RPMI7951 (cell line): ENCODE data around the gene APBB2. TPM values are rescaled to one million over a fixed set of nuclear protein-coding genes. Genes with fewer than 3 reads are reported as not detected.
A peak's percentile ranks its signal among the peaks of the same experiment; 100 is the strongest.

Source experiments
- DNase-seq: peaks from one replicate; pipeline ENCODE4 v3.0.0-alpha.2; 2012; ENCODE audit warnings: low read depth
- total RNA-seq: library from RNA; depleted of rRNA; stranded (reverse); fragments of >200 nt; shearing (Covaris generic); gene quantifications from 2 replicates; pipeline ENCODE4 v1.2.3, GENCODE V29; 2014

Gene APBB2
- total RNA-seq, 1 experiment from 2014 or later: 54.3 TPM

DNA sequence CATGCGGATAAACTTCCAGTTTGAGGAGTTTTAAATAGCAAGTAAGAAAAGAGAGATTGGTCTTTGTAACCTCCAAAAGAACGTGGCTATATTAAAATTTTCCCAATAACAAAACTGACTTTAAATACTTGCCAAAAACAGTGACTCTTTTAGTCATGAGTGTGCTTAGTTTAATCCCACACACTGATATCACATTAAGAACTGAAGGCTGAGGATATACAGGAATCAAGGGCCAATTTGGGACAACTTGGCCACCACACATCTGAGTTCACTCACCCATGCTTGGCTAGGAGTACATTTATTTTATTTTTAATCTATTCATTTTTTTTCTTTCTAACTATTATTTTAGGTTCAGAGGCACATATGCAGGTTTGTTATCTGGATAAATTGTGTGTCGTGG lies 110.2 kb downstream of the APBB2 start:
- DNase-seq: no peak

DNA sequence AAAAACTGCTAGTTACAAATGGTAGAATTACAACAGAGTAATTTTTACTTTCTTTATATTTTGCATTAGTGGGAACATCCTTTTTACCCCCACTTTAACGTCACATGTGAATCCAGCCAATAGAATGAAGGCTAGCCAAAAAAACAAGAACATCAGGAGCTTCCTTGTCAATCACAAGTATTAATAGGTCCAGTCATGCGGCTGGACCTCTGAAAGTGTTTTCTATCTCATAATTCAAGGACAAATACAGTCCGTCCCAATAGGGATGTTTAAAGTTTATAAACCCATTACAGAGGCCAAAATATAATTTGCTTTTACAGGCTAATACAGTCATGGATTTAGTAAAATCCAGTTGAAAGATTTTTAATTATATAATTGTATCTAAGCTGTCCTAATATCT lies 110.7 kb downstream of the APBB2 start:
- no peak for DNase-seq

DNA sequence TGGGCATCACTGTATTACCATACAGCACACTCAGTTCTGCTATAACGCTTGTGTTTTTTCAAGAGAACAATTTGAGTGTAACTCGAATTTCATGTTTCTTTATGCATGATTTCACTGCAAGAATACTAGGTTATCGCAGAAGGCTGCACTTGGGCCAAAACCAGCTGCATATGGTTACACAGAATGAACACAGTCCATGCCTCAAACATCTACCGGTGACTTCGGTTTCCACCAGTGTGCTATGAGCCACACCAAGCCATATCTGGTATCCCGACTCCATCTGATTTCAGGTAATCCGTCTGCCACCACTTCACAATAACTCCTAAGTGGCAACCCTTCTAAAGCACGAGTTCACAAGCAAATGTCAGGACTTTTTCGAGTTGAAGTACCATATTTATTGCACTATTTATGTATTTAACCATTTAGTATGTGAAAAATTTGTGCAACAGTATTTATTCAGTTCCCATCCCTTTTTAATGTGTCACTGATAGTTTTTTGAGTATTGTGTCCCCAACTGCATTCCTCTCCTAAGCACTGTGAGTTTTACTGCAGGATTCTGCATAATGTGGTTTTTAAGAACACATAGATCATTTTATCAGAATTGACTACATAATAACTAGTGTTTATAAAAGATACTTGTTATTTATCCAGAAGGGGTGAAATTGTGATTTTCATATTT lies 111.8 kb downstream of the APBB2 start:
- no peak for DNase-seq

DNA sequence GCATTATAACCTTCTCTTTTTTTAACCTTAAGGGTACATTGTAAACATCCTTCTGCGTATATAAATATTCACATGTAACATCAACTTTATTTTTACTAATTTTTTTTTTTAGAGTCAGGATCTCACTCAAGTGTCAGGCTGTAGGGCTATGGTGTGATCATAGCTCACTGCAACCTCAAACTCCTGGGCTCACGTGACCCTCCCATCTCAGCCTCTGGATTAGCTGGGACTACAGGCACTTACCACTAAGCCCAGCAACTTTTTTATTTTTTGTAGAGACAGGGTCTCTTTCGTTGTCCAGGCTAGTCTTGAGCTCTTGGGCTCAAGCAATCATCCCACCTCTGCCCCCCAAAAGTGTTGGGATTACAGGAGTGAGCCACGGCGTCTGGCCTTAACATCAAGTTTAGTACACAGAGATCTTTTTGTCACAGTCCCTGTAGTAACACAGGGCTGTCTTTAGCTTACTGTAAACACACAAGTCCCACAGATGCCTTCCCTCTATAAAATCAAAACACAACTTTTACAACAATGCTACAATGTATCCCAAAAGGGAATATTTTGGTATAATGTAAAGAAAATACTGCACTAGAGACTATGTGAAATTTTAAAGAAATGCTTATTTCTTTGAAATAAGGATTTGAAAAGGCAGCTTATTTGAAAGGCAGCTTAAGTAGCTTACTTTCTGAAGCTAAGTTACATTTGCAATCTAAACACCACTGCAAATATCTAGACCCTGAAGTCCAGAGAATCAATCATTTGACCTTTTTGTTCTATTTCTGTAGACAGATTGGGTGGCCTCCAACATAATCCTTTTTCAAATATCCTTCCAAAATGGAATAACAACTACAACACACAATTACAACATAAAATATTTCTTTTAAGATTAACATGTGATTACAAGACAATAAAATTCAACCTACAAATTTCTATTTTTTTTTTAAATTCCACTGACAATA lies 116.0 kb downstream of the APBB2 start:
- no peak for DNase-seq

DNA sequence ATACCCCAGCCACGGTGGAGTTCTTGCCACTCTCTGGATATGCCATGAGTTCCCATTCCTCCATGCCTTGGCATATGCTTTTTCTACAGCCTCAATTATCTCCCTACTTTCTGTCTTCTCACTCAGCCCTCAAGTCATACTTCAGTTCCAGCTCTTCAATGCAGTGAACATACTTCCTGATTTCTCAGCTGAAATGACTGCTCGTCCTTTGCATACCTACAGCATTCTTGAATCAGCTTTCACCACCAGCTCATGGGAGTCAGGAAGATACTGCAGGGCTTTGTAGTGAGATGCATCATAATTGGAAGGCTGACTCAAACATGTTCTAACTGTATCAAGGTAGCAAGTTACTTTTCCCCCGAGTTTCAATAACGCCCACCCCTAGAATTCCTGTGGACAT lies 118.4 kb downstream of the APBB2 start:
- DNase-seq: peak; percentile 39

DNA sequence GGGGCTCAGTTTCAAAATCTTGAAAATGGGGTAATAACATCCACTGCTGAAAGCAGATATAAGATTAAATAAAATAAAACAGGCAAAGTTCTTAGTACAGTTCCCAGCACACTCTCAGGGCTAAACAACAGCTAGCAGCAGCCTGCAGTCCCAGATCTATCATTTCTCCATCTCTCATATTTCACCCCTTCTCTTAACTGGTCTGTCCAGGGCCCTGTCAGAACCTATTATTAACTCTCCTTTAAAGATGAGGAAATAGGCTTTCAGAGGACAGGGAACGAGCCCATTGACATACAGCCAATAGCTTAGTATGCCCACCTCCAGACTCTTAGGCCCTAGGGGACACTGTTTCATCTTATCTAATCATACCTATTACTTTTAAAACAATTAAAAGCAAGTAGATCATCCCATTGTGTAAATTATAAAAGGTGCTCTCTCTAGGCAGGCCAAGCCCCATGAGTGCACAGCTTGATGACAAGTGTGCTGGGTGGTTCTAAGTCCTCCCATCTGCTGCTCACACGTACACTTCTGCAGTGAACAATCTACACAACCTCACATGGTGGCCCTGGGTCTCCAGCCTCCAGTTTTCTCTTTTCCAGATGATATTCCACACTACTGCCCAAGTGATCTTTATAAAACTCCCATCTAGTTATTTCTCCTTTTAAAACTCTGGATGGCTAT lies 119.0 kb downstream of the APBB2 start:
- no peak for DNase-seq

DNA sequence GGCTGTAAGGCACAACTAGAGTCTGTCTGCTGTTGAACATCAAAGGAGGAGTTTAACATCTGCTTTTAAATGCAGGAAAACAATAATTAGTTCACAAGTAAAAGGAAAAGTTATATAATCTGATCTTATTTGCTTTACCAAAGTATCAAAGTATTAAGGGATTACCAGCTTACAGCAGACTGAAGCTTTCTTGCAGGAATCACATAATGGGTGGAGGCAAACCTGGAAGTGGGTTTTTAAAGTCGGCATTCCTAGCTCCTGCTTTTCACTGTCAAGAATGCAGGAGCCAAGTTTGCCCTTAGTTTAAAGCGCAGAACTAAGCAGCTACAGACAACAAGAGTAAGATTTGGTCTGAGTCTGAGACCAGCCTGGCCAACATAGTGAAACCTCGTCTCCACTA lies 122.2 kb downstream of the APBB2 start:
- no peak for DNase-seq

DNA sequence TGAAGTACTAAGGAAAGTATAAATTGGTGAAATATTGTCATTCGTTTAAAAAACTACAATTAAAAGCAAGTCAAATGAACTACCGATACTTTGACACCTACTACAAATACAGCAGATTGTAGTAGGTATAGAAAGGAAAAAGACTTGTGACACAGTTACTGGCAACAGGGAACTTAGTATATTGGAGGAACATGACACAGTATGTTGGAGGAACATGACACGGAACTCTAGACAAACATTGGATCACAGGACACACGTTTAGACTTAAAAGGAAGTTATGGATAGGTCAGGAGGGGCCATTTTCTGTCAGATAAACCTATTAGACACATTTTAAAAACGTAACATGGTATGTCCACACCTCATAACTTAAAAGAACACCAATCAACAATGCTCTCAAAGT lies 132.5 kb downstream of the APBB2 start:
- DNase-seq: no peak

DNA sequence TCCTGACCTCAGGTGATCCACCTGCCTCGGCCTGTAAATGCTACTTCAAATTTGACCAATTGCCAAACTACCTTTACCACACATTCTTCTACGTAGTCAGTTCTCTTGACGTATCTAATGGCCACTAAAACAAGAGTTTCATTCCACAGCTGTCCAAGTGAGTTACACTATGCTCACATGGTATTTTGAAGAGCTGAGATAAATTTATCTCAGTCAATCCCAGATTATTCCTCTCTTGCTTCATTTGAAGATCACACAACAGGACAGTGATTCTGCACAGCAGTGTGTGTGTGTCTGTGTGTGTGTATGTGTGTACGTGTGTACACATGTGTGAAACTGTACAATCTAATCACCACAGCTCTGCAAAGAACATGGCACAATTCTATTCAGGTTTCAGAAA lies 133.4 kb downstream of the APBB2 start:
- no peak for DNase-seq

DNA sequence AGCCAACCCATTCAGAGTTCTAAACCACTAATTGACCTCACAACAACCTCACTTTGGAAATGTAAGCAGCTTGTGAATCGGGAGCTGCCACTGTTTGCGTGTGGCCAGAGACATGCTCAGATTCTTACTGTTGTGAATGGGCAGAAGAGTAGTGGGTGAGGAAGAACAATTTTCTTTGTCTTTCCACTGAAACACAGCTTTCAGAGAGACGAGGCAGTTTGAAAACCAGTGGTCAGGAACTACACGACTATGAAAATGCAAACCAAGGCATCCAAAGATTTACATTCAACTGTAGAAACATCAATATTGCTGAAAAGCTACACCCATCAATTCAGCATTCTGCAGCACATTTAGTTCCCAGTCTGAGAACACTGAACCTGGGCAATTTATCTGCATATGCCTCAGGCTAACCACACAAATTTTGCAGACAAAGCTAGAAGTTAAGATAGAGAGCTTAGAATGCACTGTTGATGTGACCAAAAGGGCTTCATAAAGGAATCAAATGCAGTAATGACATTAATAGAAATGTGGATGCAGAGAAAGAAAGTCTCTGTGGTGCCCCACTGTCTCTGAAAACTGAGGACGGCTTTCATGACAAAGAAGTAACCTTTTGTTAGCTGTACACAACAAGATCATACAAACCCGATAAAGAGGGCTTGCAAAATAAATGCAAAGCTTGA lies 134.3 kb downstream of the APBB2 start:
- DNase-seq: peak; percentile 14

DNA sequence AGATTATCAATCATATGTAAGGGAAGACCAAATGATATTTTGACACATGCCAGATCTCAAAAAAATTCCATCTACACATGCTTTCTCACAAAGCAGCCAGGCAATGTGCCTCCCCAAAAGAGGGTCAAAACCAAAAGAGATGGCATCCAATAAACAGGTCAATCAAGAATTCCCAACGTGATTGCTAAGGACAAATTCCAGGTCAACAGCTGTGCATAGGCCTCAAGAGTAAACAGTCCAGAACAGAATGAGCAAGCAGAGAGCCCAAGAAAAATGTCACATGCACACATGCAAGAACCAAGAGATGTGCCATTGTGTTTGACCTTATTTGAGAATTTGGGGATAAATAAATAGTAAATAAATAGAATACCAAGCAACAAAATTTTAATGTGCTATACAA lies 136.7 kb downstream of the APBB2 start:
- DNase-seq: no peak

DNA sequence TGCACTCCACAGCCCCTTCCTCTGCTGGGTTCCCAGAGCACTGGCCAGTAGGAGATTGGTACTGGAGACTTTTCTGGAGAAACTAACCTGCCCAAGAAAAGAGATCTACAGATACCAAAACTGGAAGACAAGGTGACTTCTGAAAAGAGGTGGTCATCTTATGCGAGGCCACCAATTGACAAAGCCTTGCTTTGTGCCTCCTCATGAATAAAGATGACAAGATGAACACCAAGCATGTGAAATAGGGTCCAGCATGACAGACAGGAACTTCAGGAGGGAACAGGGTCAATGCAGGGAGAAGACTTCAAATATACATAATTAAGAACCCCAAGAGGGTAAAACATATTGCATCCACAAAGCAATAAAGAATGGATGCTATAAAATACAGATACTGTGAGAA lies 137.9 kb downstream of the APBB2 start:
- DNase-seq: no peak

DNA sequence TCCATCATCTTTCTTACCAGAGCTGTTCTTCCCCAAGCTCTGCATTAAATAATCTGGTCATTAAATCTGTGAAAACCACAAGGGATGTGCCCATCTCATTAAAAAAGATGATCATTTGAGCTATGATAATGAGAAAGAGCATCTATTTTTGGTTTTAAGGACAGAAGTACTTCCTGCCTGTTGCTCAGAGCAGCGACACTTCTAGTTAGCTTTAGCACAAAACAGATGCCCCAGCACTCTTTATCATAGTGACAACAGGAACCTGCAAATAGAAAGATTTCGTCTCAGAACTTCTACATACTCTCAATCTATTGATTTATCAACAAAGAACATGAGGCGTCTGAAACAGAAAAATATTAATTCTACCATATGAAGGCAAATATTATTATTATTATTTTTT lies 140.1 kb downstream of the APBB2 start:
- DNase-seq: no peak

DNA sequence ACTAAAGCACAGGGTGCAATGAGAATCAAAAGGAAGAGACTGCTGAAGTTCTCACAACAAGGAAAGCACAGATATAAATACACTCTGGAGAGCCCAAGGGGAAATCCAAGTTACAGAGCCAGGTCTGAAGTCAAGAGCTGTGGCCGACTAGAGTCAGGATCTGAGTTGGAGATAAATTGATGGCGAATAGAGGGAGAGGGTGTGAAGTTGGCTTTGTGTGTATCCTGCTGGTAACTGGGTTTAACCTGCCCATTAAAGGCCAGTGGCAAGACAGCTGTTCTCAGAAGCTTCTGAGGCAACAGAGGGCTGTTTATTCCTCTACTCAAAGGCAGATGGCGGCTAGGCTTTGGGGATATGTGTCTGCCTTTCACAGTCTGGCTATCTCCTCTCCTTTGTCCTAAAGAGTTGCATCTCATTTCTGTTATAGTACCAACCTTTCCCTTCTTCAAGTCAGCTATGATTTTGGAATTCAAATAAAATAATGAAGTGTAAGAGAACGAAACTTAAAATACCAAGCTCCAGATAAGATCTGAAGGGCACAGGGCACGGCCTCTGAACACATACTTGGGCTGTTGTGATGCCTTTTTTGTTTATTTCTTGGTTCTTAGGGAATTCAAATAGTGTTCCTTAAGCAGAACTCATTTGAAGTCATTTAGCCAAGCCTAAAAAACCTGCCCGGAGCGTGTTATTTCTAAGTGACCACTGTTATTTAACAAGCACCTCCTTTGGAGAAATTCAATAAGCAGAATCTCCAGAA lies 142.1 kb downstream of the APBB2 start:
- DNase-seq: peak; percentile 35

DNA sequence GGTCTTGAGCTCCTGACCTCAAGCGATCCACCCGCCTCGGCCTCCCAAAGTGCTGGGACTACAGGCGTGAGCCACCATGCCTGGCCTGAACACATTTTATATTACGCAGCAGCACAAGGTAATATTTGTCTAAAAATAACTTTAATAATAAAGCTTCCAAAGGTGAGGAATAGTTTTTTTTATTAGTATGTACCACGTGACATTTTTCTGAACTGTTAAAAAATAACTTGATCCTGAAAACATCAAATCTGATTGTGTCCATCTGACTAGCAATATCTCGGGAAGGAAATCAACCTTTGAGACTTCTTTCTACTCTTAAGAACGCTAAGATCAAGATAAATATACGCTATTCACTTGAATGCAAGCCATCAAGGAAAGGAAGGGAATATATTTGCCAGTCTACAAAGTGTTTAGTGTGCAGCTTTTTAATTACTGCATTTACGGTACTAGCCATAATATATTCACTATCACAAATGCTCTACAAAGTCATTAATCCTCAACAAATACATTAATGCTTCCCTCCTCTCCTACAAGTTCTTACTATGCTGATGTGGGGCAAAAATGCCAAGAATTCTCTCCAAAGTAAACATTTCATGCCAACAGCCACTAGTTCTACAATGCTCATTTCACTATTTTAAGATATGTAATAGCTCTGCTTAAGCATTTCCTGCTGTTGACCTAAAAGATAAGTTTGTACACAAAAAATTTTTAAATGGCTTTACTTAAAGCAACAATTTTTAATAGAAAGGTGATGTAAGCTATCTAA lies 143.6 kb downstream of the APBB2 start:
- no peak for DNase-seq

DNA sequence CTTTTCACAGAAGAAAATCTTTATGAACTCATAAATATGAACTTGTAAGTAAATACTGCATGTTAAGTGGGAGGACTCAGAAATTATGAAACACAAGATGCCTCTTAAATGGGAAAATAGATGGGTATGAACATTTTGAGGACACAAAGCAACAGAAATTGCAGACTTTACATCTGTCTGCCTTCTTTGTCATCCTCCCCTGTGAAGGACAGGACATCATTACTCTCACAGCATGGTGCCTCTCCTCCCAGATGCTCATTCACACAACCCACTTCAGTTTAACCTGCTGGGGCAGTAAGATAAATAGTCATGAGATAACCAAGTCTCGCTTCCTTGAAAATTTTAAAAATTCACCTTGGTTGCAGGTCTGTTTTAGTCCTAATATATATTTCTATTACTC lies 144.5 kb downstream of the APBB2 start:
- no peak for DNase-seq

DNA sequence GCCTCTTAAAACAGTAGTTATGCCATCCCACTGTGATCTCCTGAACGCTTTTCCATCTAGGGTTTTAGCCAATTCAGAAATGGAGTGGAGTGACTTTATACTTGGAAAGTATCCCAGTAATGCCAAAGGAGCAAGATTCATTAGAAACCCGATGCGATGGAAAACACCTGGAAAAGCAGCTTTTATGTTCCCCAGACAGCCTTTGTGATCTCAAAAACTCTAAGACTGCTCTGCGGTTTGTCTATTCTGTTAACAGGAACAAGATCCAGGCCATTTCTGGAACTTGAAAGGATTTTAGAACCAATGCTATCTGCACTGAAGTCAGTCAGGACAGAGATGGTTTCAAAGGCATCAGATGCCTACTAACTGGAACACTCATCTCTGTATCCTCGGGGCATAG lies 145.1 kb downstream of the APBB2 start:
- peak; percentile 75 for DNase-seq

DNA sequence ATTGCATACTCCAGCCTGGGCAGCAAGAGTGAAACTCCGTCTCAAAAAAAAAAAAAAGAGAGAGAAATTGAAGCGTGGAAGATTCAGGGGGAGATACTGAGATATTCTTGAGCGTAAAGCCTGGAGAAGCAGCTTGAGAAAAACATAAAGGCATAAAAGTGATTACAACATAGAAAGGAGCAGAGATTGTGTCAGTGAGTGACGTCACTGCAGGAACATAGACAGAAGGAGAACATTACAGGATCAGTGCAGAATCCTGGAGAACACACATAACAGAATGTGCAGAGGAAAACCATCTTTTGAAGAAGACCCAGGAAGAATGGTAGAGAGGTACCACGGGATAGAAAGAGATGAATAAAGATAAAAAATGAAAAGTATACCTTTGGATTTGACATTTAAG lies 147.0 kb downstream of the APBB2 start:
- DNase-seq: no peak

DNA sequence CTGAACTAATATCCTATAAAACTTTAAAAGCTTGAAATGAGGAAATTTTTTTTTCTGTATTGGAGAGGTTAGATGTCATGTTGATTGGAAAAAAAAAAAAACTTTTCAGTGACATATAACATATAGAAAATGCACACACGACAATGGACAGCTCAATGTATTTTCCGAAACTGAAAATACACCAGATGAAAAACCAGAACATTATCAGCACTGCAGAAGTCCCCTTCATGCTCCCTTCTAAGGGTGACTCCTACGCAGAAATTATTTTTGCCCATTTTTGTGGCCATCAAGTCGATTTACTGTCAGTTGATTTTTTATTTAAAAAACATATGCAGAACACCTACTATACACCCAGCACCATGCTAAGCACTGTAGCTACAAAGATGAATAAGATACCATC lies 148.3 kb downstream of the APBB2 start:
- DNase-seq: no peak

DNA sequence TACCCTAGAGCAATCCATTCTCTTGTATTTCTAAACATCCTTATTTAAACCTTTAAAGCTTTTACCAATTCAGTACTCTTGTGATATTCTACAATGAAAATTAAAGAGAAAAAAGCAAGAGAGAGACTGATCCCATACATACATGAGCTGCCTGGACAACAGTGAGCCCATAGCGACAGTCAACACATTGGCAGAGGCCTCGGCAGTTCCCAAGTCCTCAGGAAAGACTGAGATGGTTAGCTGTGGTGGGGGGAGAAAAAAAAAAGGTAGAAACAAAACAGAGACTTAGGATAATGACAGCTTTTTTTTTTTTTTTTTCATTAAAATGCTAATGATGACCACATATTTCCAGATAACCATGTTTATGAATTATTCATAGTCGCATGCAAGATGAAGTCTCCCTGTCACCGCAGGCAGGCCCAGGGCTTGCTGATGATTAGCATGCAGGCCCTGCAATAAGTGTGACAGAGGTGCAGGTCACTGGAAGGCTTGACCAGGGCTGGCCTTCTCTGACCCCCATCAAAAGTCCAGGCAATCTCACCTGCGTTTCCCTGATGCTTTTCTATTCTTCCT lies 148.8 kb downstream of the APBB2 start:
- no peak for DNase-seq
